ENCODE data around the gene PRKACG. TPM values are rescaled to one million over a fixed set of nuclear protein-coding genes. Genes with fewer than 3 reads are reported as not detected.

Gene PRKACG
- total RNA-seq, 2 donors from 2014 or later, result not detected

DNA sequence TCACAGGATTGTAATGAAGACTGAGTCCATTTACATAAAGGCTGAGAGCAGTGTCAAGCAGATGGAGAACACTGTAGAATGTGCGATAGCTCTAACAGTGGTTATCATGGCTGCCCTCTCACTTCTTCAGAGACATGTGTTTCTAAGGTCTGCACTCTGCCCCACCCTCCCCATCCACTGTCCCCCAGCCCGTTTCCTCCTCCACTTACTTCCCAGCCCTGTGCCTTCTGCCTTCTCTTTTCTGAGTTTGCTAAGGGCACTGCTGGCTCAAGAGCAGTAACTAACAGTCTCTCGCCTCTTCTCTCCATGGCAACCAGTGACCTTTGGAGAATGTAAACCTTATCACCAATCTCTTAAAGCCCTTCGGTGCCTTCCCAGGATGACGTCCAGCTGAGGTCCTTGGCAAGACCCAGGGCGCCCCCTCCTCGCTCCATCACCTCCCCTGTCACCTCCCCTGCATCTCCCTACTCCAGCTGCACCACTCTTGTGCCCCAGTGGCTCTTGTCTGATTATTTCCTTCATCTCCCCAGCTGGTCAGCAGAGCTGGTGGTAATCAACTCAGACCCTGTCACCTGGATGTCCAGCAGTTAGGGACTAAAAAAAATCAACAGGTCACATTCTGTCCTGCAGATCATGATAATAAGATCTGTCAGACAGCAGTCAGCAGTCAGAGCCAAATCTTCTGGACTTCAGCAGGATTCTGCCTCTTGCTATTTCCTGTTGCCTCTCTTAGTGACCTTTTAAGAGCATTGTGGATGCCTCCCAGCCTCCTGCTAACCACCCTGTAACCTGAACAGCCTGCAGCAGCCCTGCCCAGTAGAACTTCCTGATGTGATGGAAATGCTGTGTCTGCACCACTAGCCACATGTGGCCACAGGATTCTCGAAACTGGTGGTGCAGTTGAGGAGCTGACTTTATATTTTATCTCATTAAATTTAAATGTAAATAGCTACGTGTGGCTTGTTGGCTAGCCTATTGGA, 30.6 kb upstream of the PRKACG start:
- Histone ChIP-seq H3K36me3 (no peaks in the 10 kb centered on the region), H3K27ac (no peak overlapping the region), H3K4me3 (no peak overlapping the region), H3K9me3 (no peaks in the 10 kb centered on the region), H3K4me1 (ENCODE audit: control insufficient read depth in 1 of 2, low read depth in 2 of 2) (peaks cover 14 to 17% of the 10 kb centered on the region in 2 donors), H3K27me3 (replicated peaks; ENCODE audit: insufficient read depth) (no peaks in the 10 kb centered on the region)
- no peak for DNase-seq (ENCODE audit: low spot score)
- TF ChIP-seq, protein P1, sequence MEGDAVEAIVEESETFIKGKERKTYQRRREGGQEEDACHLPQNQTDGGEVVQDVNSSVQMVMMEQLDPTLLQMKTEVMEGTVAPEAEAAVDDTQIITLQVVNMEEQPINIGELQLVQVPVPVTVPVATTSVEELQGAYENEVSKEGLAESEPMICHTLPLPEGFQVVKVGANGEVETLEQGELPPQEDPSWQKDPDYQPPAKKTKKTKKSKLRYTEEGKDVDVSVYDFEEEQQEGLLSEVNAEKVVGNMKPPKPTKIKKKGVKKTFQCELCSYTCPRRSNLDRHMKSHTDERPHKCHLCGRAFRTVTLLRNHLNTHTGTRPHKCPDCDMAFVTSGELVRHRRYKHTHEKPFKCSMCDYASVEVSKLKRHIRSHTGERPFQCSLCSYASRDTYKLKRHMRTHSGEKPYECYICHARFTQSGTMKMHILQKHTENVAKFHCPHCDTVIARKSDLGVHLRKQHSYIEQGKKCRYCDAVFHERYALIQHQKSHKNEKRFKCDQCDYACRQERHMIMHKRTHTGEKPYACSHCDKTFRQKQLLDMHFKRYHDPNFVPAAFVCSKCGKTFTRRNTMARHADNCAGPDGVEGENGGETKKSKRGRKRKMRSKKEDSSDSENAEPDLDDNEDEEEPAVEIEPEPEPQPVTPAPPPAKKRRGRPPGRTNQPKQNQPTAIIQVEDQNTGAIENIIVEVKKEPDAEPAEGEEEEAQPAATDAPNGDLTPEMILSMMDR (IDR thresholded peaks at IDR 0.05), result no peak
- no peak for ATAC-seq (ENCODE audit: insufficient number of reproducible peaks, low FRiP score, low read depth)

DNA sequence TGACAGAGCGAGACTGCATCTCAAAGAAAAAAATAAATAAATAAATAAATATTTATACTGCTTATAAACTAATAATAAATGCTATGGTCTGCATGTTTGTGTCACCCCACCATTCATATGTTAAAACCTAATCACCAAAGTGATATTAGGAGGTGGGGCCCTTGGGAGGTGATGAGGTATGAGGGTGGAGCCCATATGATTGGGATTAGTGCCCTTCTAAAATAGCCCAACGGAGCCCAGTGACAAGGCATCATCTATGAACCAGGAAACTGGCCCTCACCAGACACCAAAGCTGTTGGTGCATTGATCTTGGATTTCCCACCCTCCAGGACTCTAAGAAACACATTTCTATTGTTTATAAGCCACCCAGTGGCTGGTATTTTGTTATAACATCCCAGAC, 26.7 kb upstream of the PRKACG start:
- Histone ChIP-seq H3K9me3 (no peaks in the 10 kb centered on the region), H3K27ac (no peak overlapping the region), H3K4me3 (no peak overlapping the region), H3K36me3 (no peaks in the 10 kb centered on the region), H3K27me3 (replicated peaks; ENCODE audit: insufficient read depth) (no peaks in the 10 kb centered on the region), H3K4me1 (ENCODE audit: control insufficient read depth in 1 of 2, low read depth in 2 of 2) (peaks cover 5 to 7% of the 10 kb centered on the region in 2 donors)
- TF ChIP-seq, protein P1 (IDR thresholded peaks at IDR 0.05), result no peak
- ATAC-seq (ENCODE audit: insufficient number of reproducible peaks, low FRiP score, low read depth) (no peak), DNase-seq (ENCODE audit: low spot score) (no peak)

DNA sequence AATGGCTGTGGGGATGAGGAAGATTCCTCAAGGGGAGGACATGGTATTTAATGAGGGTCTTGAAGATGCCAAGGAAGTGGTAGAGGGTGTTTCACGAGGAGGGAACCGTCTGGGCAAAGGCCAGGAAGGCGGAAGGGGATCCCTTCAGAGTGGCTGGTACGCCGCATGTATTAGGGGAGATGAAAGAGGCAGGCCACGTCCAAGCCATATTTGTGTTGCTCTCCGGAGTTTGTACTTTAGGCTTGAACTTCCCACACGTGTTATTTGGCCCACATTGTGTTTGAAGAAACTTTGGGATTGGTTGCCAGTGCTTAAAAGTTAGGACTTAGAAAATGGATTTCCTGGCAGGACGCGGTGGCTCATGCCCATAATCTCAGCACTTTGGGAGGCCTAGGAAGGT, 22.9 kb upstream of the PRKACG start:
- ATAC-seq (ENCODE audit: insufficient number of reproducible peaks, low FRiP score, low read depth) (no peak), DNase-seq (ENCODE audit: low spot score) (no peak)
- H3K27me3 ChIP-seq (replicated peaks; ENCODE audit: insufficient read depth), result no peaks in the 10 kb centered on the region
- peak overlapping the region; percentile 48 to 64 for H3K27ac ChIP-seq
- peaks cover 8 to 12% of the 10 kb centered on the region in 2 donors for H3K4me1 ChIP-seq (ENCODE audit: control insufficient read depth in 1 of 2, low read depth in 2 of 2)
- no peaks in the 10 kb centered on the region for H3K9me3 ChIP-seq
- peak overlapping the region; percentile 80 for H3K4me3 ChIP-seq
- H3K36me3 ChIP-seq, result no peaks in the 10 kb centered on the region
- TF ChIP-seq, protein P1 (IDR thresholded peaks at IDR 0.05), result no peak

DNA sequence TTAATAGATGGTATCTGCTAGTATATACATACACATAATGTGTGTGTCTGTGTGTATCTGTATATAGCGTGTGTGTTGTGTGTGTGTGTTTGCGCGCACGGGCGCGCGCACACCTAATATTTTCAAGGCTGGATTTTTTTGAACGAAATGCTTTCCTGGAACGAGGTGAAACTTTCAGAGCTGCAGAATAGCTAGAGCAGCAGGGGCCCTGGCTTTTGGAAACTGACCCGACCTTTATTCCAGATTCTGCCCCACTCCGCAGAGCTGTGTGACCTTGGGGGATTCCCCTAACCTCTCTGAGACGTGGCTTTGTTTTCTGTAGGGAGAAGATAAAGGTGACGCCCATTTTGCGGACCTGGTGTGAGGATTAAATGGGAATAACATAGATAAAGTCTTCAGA, 22.4 kb upstream of the PRKACG start:
- Histone ChIP-seq H3K27me3 (replicated peaks; ENCODE audit: insufficient read depth) (no peaks in the 10 kb centered on the region), H3K4me3 (peak overlapping the region; percentile 80), H3K36me3 (no peaks in the 10 kb centered on the region), H3K4me1 (ENCODE audit: control insufficient read depth in 1 of 2, low read depth in 2 of 2) (peaks cover 8 to 12% of the 10 kb centered on the region in 2 donors), H3K27ac (peak overlapping the region; percentile 48 to 64), H3K9me3 (no peaks in the 10 kb centered on the region)
- TF ChIP-seq, protein P1 (IDR thresholded peaks at IDR 0.05), result no peak
- ATAC-seq (ENCODE audit: insufficient number of reproducible peaks, low FRiP score, low read depth), result no peak
- no peak for DNase-seq (ENCODE audit: low spot score)

DNA sequence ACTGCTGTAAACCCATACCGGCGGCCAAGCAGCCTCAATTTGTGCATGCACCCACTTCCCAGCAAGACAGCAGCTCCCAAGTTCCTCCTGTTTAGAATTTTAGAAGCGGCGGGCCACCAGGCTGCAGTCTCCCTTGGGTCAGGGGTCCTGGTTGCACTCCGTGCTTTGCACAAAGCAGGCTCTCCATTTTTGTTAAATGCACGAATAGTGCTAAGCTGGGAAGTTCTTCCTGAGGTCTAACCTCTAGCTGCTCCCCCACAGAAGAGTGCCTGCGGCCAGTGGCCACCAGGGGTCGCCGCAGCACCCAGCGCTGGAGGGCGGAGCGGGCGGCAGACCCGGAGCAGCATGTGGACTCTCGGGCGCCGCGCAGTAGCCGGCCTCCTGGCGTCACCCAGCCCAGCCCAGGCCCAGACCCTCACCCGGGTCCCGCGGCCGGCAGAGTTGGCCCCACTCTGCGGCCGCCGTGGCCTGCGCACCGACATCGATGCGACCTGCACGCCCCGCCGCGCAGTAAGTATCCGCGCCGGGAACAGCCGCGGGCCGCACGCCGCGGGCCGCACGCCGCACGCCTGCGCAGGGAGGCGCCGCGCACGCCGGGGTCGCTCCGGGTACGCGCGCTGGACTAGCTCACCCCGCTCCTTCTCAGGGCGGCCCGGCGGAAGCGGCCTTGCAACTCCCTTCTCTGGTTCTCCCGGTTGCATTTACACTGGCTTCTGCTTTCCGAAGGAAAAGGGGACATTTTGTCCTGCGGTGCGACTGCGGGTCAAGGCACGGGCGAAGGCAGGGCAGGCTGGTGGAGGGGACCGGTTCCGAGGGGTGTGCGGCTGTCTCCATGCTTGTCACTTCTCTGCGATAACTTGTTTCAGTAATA, 21.8 kb upstream of the PRKACG start, which contains the start of gene FXN:
Gene FXN, plus strand, starts transcription at position 315 of the 871 bp plus-strand sequence. Its CDS starts 31 bp downstream, at position 346.
- no peaks in the 10 kb centered on the region for H3K27me3 ChIP-seq (replicated peaks; ENCODE audit: insufficient read depth)
- TF ChIP-seq, protein P1 (IDR thresholded peaks at IDR 0.05), result peak; percentile 100
- peak; percentile 82 for ATAC-seq (ENCODE audit: insufficient number of reproducible peaks, low FRiP score, low read depth)
- peaks cover 8 to 12% of the 10 kb centered on the region in 2 donors for H3K4me1 ChIP-seq (ENCODE audit: control insufficient read depth in 1 of 2, low read depth in 2 of 2)
- peak within 1 kb of the TSS; percentile 48 to 64 for H3K27ac ChIP-seq
- DNase-seq (ENCODE audit: low spot score), result no peak
- H3K9me3 ChIP-seq, result no peaks in the 10 kb centered on the region
- H3K36me3 ChIP-seq, result no peaks in the 10 kb centered on the region
- peak within 1 kb of the TSS; percentile 80 for H3K4me3 ChIP-seq
